Measurements from ENCODE around the gene ZDHHC14.

GRCh38 chr6:157621406-157621805 is 240.4 kb downstream of the ZDHHC14 start:
- TF ChIP-seq CTCF (conservative IDR thresholded peaks at IDR 0.05 in 1 of 2, IDR thresholded peaks at IDR 0.05 in 1 of 2; ENCODE audit: extremely low read depth in 1 of 2, insufficient read depth in 1 of 2, low read depth in 1 of 2, low read length in 2 of 2): no peak
- TF ChIP-seq EZH2 (IDR thresholded peaks at IDR 0.05; ENCODE audit: borderline replicate concordance, low read length): no peak
